HUDEP-2 (cell line): ENCODE data around the gene GRAMD4.

Experiments used
- DNase-seq, 76 experiments: peaks; one replicate each; lab custom pipeline; 2025; ENCODE audit not compliant: unreplicated experiment in 76 of 76; lab: John Stamatoyannopoulos, UW

GRAMD4 gene

GRCh38 chr22:46679706-46680269, 59.6 kb downstream of the GRAMD4 start:
- no peak for DNase-seq

- peak in 8 of 76 experiments; percentile 7 to 24 (median 11) for DNase-seq
Measured at GRCh38 chr22:46681010-46681409, 60.8 kb downstream of the GRAMD4 start.

GRCh38 chr22:46682011-46682731, 62.0 kb downstream of the GRAMD4 start:
- no peak for DNase-seq

- no peak for DNase-seq
Measured at GRCh38 chr22:46684706-46685105, 64.5 kb downstream of the GRAMD4 start.

- no peak for DNase-seq
Measured at GRCh38 chr22:46686221-46687047, 66.2 kb downstream of the GRAMD4 start.

GRCh38 chr22:46687048-46687444, 66.9 kb downstream of the GRAMD4 start:
- DNase-seq: no peak

- no peak for DNase-seq
Measured at GRCh38 chr22:46687460-46687859, 67.3 kb downstream of the GRAMD4 start.

- no peak for DNase-seq
Measured at GRCh38 chr22:46688949-46689348, 68.8 kb downstream of the GRAMD4 start.

GRCh38 chr22:46690146-46690545, 70.0 kb downstream of the GRAMD4 start:
- DNase-seq: no peak

- DNase-seq: no peak
Measured at GRCh38 chr22:46691571-46691970, 71.4 kb downstream of the GRAMD4 start.

- DNase-seq: peak in 3 of 76 experiments; percentile 4 to 12 (median 8)
Measured at GRCh38 chr22:46693634-46694415, 73.6 kb downstream of the GRAMD4 start.

GRCh38 chr22:46694416-46695170, 74.4 kb downstream of the GRAMD4 start:
- no peak for DNase-seq

GRCh38 chr22:46695346-46696228, 75.4 kb downstream of the GRAMD4 start:
- DNase-seq: no peak

- no peak for DNase-seq
Measured at GRCh38 chr22:46696229-46696518, 76.0 kb downstream of the GRAMD4 start.

GRCh38 chr22:46696614-46697013, 76.4 kb downstream of the GRAMD4 start:
- no peak for DNase-seq

- DNase-seq: no peak
Measured at GRCh38 chr22:46697811-46698515, 77.8 kb downstream of the GRAMD4 start.

GRCh38 chr22:46699091-46699490, 78.9 kb downstream of the GRAMD4 start:
- DNase-seq: no peak

- no peak for DNase-seq
Measured at GRCh38 chr22:46701262-46701661, 81.1 kb downstream of the GRAMD4 start.
